ENCODE measurements around the gene NHS.

DNA sequence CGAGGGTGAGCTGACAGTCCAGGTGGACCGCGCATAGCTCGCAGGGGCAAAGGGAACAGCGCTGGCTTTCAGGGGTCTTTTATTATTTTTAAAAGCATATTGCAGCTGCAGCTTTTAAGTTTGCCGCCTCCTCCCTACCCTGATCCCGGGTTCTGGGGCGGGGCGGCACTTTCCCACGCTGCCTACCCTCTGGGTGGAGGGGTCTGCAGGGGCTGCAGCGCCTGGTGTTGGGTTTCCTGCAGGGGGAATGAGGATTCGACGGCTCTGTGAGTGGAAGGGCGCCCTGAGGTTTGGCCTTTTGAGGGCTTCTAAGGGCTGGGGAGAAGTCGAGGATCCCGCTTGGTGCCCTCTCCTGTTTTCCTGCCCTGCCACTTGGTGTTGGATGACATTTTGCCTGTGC is 281.6 kb downstream of the NHS start:
- TF ChIP-seq CTCF (IDR thresholded peaks at IDR 0.05) (no peak), POLR2A (IDR thresholded peaks at IDR 0.05) (no peak)

All from vagina (tissue), 2 donors.